Panc1 (cell line): ENCODE measurements around the gene KIF17.

Experiments
- POLR2AphosphoS5 ChIP-seq: IDR thresholded peaks from 2 replicates; pipeline ENCODE4 v1.6.1; 2012; ENCODE audit warnings: mild to moderate bottlenecking, low read depth, low read length, moderate library complexity
- TF ChIP-seq, protein P1 (sequence below): fragments of 450-650 bp; IDR thresholded peaks from 2 replicates; pipeline ENCODE4 v1.5.1; 2017; ENCODE audit warnings: mild to moderate bottlenecking
- TF ChIP-seq, protein P2 (sequence below), 2 experiments: IDR thresholded peaks; 2 replicates each; pipeline ENCODE4 v1.6.1; 2011 to 2012; ENCODE audit warnings: low read depth in 2 of 2, control low read depth in 1 of 2, low read length in 1 of 2, mild to moderate bottlenecking in 1 of 2, moderate library complexity in 1 of 2; ENCODE audit not compliant: insufficient read depth in 1 of 2

DNA sequence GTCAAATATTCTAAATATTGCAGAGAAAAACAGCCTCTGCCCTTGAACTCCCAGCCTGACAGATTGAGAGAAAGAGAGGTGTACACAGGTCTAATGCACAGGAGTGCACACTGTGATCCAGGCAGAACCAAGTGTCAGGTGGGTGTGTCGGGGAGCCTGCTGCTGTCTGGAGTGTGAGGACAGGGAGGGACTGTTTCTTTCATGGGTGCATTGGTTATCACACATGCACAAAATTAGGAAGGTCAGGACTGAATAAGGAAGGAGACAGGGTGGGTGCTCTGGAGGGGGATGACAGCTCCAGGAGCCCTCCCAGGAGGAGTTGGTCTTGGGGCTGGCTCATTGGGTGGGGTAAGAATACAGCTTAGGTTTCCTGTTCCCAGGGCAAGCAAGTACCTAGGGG, 97.8 kb downstream of the KIF17 start:
- TF ChIP-seq, protein P1, sequence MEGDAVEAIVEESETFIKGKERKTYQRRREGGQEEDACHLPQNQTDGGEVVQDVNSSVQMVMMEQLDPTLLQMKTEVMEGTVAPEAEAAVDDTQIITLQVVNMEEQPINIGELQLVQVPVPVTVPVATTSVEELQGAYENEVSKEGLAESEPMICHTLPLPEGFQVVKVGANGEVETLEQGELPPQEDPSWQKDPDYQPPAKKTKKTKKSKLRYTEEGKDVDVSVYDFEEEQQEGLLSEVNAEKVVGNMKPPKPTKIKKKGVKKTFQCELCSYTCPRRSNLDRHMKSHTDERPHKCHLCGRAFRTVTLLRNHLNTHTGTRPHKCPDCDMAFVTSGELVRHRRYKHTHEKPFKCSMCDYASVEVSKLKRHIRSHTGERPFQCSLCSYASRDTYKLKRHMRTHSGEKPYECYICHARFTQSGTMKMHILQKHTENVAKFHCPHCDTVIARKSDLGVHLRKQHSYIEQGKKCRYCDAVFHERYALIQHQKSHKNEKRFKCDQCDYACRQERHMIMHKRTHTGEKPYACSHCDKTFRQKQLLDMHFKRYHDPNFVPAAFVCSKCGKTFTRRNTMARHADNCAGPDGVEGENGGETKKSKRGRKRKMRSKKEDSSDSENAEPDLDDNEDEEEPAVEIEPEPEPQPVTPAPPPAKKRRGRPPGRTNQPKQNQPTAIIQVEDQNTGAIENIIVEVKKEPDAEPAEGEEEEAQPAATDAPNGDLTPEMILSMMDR = no peak
- TF ChIP-seq POLR2AphosphoS5 = no peak
- TF ChIP-seq, protein P2, sequence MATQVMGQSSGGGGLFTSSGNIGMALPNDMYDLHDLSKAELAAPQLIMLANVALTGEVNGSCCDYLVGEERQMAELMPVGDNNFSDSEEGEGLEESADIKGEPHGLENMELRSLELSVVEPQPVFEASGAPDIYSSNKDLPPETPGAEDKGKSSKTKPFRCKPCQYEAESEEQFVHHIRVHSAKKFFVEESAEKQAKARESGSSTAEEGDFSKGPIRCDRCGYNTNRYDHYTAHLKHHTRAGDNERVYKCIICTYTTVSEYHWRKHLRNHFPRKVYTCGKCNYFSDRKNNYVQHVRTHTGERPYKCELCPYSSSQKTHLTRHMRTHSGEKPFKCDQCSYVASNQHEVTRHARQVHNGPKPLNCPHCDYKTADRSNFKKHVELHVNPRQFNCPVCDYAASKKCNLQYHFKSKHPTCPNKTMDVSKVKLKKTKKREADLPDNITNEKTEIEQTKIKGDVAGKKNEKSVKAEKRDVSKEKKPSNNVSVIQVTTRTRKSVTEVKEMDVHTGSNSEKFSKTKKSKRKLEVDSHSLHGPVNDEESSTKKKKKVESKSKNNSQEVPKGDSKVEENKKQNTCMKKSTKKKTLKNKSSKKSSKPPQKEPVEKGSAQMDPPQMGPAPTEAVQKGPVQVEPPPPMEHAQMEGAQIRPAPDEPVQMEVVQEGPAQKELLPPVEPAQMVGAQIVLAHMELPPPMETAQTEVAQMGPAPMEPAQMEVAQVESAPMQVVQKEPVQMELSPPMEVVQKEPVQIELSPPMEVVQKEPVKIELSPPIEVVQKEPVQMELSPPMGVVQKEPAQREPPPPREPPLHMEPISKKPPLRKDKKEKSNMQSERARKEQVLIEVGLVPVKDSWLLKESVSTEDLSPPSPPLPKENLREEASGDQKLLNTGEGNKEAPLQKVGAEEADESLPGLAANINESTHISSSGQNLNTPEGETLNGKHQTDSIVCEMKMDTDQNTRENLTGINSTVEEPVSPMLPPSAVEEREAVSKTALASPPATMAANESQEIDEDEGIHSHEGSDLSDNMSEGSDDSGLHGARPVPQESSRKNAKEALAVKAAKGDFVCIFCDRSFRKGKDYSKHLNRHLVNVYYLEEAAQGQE (IDR thresholded peaks at IDR 0.05; ENCODE audit: insufficient read depth in 1 of 2, low read depth in 2 of 2, low read length in 1 of 2) = no peak
